Measurements from ENCODE around the gene GPR78.

GPR78 gene

GRCh38 chr4:8552581-8553205 lies 27.5 kb upstream of the GPR78 start:
- no peak for DNase-seq
- Mint-ChIP-seq H3K27me3 (no peaks in the 10 kb centered on the region), H3K4me1 (ENCODE audit: low read depth) (no peaks in the 10 kb centered on the region), H3K27ac (no peak overlapping the region), H3K9me3 (no peaks in the 10 kb centered on the region), H3K4me3 (no peak overlapping the region), H3K36me3 (ENCODE audit: low read depth) (no peaks in the 10 kb centered on the region)

GRCh38 chr4:8553216-8553615 lies 27.0 kb upstream of the GPR78 start:
- H3K4me1 Mint-ChIP-seq (ENCODE audit: low read depth), result no peaks in the 10 kb centered on the region
- no peak for DNase-seq

GRCh38 chr4:8553991-8554405 lies 26.2 kb upstream of the GPR78 start:
- Mint-ChIP-seq H3K4me3 (no peak overlapping the region), H3K9me3 (no peaks in the 10 kb centered on the region), H3K27me3 (no peaks in the 10 kb centered on the region)

More at GRCh38 chr4:8553216-8553615, 27.0 kb upstream of the GPR78 start:
- Mint-ChIP-seq H3K27me3 (no peaks in the 10 kb centered on the region), H3K9me3 (no peaks in the 10 kb centered on the region), H3K27ac (no peak overlapping the region), H3K36me3 (ENCODE audit: low read depth) (no peaks in the 10 kb centered on the region), H3K4me3 (no peak overlapping the region)

GRCh38 chr4:8554555-8555100 lies 25.6 kb upstream of the GPR78 start:
- no peaks in the 10 kb centered on the region for H3K36me3 Mint-ChIP-seq (ENCODE audit: low read depth)
- H3K4me1 Mint-ChIP-seq (ENCODE audit: low read depth), result no peaks in the 10 kb centered on the region
- H3K27ac Mint-ChIP-seq, result no peak overlapping the region
- no peak overlapping the region for H3K4me3 Mint-ChIP-seq
- H3K27me3 Mint-ChIP-seq, result no peaks in the 10 kb centered on the region
- H3K9me3 Mint-ChIP-seq, result no peaks in the 10 kb centered on the region
- DNase-seq, result no peak

More at GRCh38 chr4:8553991-8554405, 26.2 kb upstream of the GPR78 start:
- DNase-seq, result no peak
- Mint-ChIP-seq H3K36me3 (ENCODE audit: low read depth) (no peaks in the 10 kb centered on the region), H3K27ac (no peak overlapping the region), H3K4me1 (ENCODE audit: low read depth) (no peaks in the 10 kb centered on the region)

GRCh38 chr4:8555716-8556115 lies 24.5 kb upstream of the GPR78 start:
- H3K27me3 Mint-ChIP-seq, result no peaks in the 10 kb centered on the region
- no peak for DNase-seq
- H3K4me1 Mint-ChIP-seq (ENCODE audit: low read depth), result no peaks in the 10 kb centered on the region
- no peaks in the 10 kb centered on the region for H3K9me3 Mint-ChIP-seq
- H3K36me3 Mint-ChIP-seq (ENCODE audit: low read depth), result no peaks in the 10 kb centered on the region
- H3K27ac Mint-ChIP-seq, result no peak overlapping the region
- no peak overlapping the region for H3K4me3 Mint-ChIP-seq

- Mint-ChIP-seq H3K4me1 (ENCODE audit: low read depth) (no peaks in the 10 kb centered on the region), H3K4me3 (no peak overlapping the region), H3K36me3 (ENCODE audit: low read depth) (no peaks in the 10 kb centered on the region), H3K9me3 (no peaks in the 10 kb centered on the region), H3K27me3 (peaks cover 2% of the 10 kb centered on the region), H3K27ac (no peak overlapping the region)
- no peak for DNase-seq
These were observed 23.6 kb upstream of the GPR78 start for GRCh38 chr4:8556341-8557150.

- Mint-ChIP-seq H3K4me1 (ENCODE audit: low read depth) (no peaks in the 10 kb centered on the region), H3K9me3 (no peaks in the 10 kb centered on the region), H3K27ac (no peak overlapping the region), H3K27me3 (peaks cover 3% of the 10 kb centered on the region), H3K36me3 (ENCODE audit: low read depth) (no peaks in the 10 kb centered on the region), H3K4me3 (no peak overlapping the region)
- DNase-seq, result no peak
These were observed 22.8 kb upstream of the GPR78 start for GRCh38 chr4:8557151-8558076.

GRCh38 chr4:8558080-8558960 lies 21.9 kb upstream of the GPR78 start:
- no peak for DNase-seq
- Mint-ChIP-seq H3K4me1 (ENCODE audit: low read depth) (no peaks in the 10 kb centered on the region), H3K27me3 (peaks cover 3% of the 10 kb centered on the region), H3K27ac (no peak overlapping the region), H3K36me3 (ENCODE audit: low read depth) (no peaks in the 10 kb centered on the region), H3K9me3 (no peaks in the 10 kb centered on the region), H3K4me3 (no peak overlapping the region)

- H3K9me3 Mint-ChIP-seq, result no peaks in the 10 kb centered on the region
- no peak overlapping the region for H3K27ac Mint-ChIP-seq
- no peak overlapping the region for H3K4me3 Mint-ChIP-seq
- DNase-seq, result no peak
- peaks cover 3% of the 10 kb centered on the region for H3K27me3 Mint-ChIP-seq
- no peaks in the 10 kb centered on the region for H3K4me1 Mint-ChIP-seq (ENCODE audit: low read depth)
- H3K36me3 Mint-ChIP-seq (ENCODE audit: low read depth), result no peaks in the 10 kb centered on the region
These were observed 21.2 kb upstream of the GPR78 start for GRCh38 chr4:8559011-8559410.

GRCh38 chr4:8559524-8560264 lies 20.5 kb upstream of the GPR78 start:
- H3K9me3 Mint-ChIP-seq, result no peaks in the 10 kb centered on the region
- H3K36me3 Mint-ChIP-seq (ENCODE audit: low read depth), result no peaks in the 10 kb centered on the region
- no peak overlapping the region for H3K27ac Mint-ChIP-seq
- H3K27me3 Mint-ChIP-seq, result peaks cover 3% of the 10 kb centered on the region
- DNase-seq, result no peak
- no peak overlapping the region for H3K4me3 Mint-ChIP-seq
- H3K4me1 Mint-ChIP-seq (ENCODE audit: low read depth), result no peaks in the 10 kb centered on the region

GRCh38 chr4:8560265-8561047 lies 19.7 kb upstream of the GPR78 start:
- no peaks in the 10 kb centered on the region for H3K36me3 Mint-ChIP-seq (ENCODE audit: low read depth)
- DNase-seq, result no peak
- H3K27ac Mint-ChIP-seq, result no peak overlapping the region
- H3K4me1 Mint-ChIP-seq (ENCODE audit: low read depth), result no peaks in the 10 kb centered on the region
- H3K4me3 Mint-ChIP-seq, result no peak overlapping the region
- no peaks in the 10 kb centered on the region for H3K9me3 Mint-ChIP-seq
- peaks cover 3% of the 10 kb centered on the region for H3K27me3 Mint-ChIP-seq

GRCh38 chr4:8564595-8564994 lies 15.6 kb upstream of the GPR78 start:
- Mint-ChIP-seq H3K27me3 (peaks cover 6% of the 10 kb centered on the region), H3K4me3 (no peak overlapping the region), H3K4me1 (ENCODE audit: low read depth) (no peaks in the 10 kb centered on the region), H3K27ac (no peak overlapping the region), H3K36me3 (ENCODE audit: low read depth) (no peaks in the 10 kb centered on the region), H3K9me3 (no peaks in the 10 kb centered on the region)
- no peak for DNase-seq

Data from activated T-cell treated with anti-CD3 and anti-CD28 coated beads, Interleukin-2, amount 50 U/mL, for 24 hours (primary cell).